Measurements from ENCODE around the gene TCEAL4. TPM values are rescaled to one million over a fixed set of nuclear protein-coding genes. Genes with fewer than 3 reads are reported as not detected.
A peak's percentile ranks its signal among the peaks of the same experiment; 100 is the strongest.

TCEAL4 gene
- total and polyA plus RNA-seq, 2 of the 13 experiments (the other 11 are each of a cell fraction or from before 2014, with no cell fraction given): 12.6 to 31.0 TPM

DNA sequence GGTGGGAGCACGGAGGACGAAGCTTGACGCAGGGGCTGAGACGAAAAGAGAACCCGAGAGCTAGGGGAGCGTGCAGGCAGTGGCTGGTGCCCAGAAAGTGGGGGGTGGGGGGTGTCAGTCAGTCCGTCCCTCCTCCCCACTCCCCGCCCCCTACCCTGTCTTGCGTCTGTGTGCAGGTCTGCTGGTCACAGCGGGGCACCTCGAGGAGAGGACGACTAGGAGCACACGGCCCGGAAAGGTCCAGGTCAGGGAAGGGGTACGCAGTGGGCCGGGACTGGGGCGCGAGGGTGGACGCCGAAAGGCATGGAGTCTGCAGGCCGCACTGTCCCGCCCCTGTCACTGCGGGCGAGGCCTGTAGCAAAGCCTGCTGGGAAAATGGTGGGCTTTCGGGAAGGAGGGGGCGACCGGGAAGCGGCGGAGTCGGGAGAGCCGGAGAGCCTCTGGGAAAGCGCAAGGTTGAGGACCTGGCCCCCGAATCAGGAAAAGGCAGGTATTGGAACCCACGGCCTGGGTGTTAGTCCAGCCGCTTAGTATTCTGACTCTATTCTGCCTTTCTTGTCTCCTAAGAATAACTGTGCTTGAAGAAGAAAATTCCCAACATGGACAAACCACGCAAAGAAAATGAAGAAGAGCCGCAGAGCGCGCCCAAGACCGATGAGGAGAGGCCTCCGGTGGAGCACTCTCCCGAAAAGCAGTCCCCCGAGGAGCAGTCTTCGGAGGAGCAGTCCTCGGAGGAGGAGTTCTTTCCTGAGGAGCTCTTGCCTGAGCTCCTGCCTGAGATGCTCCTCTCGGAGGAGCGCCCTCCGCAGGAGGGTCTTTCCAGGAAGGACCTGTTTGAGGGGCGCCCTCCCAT lies 44.2 kb downstream of the TCEAL4 start (continued):
- TF ChIP-seq, protein P1, sequence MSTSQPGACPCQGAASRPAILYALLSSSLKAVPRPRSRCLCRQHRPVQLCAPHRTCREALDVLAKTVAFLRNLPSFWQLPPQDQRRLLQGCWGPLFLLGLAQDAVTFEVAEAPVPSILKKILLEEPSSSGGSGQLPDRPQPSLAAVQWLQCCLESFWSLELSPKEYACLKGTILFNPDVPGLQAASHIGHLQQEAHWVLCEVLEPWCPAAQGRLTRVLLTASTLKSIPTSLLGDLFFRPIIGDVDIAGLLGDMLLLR (CRISPR knock-in tag; IDR thresholded peaks at IDR 0.05): no peak
- no peak for TF ChIP-seq BORCS8-MEF2B (CRISPR knock-in tag; IDR thresholded peaks at IDR 0.05)
- TF ChIP-seq, protein P2, sequence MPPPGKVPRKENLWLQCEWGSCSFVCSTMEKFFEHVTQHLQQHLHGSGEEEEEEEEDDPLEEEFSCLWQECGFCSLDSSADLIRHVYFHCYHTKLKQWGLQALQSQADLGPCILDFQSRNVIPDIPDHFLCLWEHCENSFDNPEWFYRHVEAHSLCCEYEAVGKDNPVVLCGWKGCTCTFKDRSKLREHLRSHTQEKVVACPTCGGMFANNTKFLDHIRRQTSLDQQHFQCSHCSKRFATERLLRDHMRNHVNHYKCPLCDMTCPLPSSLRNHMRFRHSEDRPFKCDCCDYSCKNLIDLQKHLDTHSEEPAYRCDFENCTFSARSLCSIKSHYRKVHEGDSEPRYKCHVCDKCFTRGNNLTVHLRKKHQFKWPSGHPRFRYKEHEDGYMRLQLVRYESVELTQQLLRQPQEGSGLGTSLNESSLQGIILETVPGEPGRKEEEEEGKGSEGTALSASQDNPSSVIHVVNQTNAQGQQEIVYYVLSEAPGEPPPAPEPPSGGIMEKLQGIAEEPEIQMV (CRISPR knock-in tag; IDR thresholded peaks at IDR 0.05; ENCODE audit: low read depth): no peak
- TF ChIP-seq RBAK (CRISPR knock-in tag; IDR thresholded peaks at IDR 0.05): no peak
- TF ChIP-seq TGIF2 (CRISPR knock-in tag; IDR thresholded peaks at IDR 0.05): no peak
- no peak for TF ChIP-seq ZNF780A (CRISPR knock-in tag; IDR thresholded peaks at IDR 0.05)
- no peak for TF ChIP-seq ZNF761 (CRISPR knock-in tag; conservative IDR thresholded peaks at IDR 0.05)
- TF ChIP-seq ZMAT3 (CRISPR knock-in tag; conservative IDR thresholded peaks at IDR 0.05): 0 out of 2 replicates have a peak, but pooled peaks have one; percentile 29
- TF ChIP-seq HNRNPH1 (optimal IDR thresholded peaks at IDR 0.05; ENCODE audit: low read depth, low read length): no peak
- TF ChIP-seq STAG1 (CRISPR knock-in tag; IDR thresholded peaks at IDR 0.05): no peak
- no peak for TF ChIP-seq SNAI1 (CRISPR knock-in tag; IDR thresholded peaks at IDR 0.05; ENCODE audit: borderline replicate concordance)
- TF ChIP-seq RAD21 (CRISPR knock-in tag; IDR thresholded peaks at IDR 0.05): no peak
- no peak for TF ChIP-seq GATA4 (IDR thresholded peaks at IDR 0.05; ENCODE audit: borderline replicate concordance, low read depth)
- TF ChIP-seq XBP1 (CRISPR knock-in tag; IDR thresholded peaks at IDR 0.05): no peak
- no peak for TF ChIP-seq PCBP2 (optimal IDR thresholded peaks at IDR 0.05; ENCODE audit: low read depth, low read length, poor library complexity, severe bottlenecking)
- no peak for TF ChIP-seq RELA (CRISPR knock-in tag; IDR thresholded peaks at IDR 0.05)
- 0 out of 2 replicates have a peak, but pooled peaks have one; percentile 19 for TF ChIP-seq ZNF280B (CRISPR knock-in tag; IDR thresholded peaks at IDR 0.05; ENCODE audit: borderline replicate concordance)
- no peak for TF ChIP-seq TP53 (CRISPR knock-in tag; conservative IDR thresholded peaks at IDR 0.05)
- TF ChIP-seq, protein P3, sequence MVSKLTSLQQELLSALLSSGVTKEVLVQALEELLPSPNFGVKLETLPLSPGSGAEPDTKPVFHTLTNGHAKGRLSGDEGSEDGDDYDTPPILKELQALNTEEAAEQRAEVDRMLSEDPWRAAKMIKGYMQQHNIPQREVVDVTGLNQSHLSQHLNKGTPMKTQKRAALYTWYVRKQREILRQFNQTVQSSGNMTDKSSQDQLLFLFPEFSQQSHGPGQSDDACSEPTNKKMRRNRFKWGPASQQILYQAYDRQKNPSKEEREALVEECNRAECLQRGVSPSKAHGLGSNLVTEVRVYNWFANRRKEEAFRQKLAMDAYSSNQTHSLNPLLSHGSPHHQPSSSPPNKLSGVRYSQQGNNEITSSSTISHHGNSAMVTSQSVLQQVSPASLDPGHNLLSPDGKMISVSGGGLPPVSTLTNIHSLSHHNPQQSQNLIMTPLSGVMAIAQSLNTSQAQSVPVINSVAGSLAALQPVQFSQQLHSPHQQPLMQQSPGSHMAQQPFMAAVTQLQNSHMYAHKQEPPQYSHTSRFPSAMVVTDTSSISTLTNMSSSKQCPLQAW (CRISPR knock-in tag; IDR thresholded peaks at IDR 0.05): no peak; the same call in 1 of the 2 replicates
- no peak for TF ChIP-seq DR1 (CRISPR knock-in tag; IDR thresholded peaks at IDR 0.05)
- TF ChIP-seq ZNF678 (CRISPR knock-in tag; IDR thresholded peaks at IDR 0.05): no peak
- TF ChIP-seq SMAD9 (CRISPR knock-in tag; IDR thresholded peaks at IDR 0.05): no peak
- TF ChIP-seq ZNF160 (CRISPR knock-in tag; IDR thresholded peaks at IDR 0.05): no peak
- TF ChIP-seq, protein P4, sequence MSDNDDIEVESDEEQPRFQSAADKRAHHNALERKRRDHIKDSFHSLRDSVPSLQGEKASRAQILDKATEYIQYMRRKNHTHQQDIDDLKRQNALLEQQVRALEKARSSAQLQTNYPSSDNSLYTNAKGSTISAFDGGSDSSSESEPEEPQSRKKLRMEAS (IDR thresholded peaks at IDR 0.05): peak; percentile 78
- TF ChIP-seq RFX3 (CRISPR knock-in tag; IDR thresholded peaks at IDR 0.05): no peak
- no peak for TF ChIP-seq ZNF772 (CRISPR knock-in tag; IDR thresholded peaks at IDR 0.05)
- TF ChIP-seq MXI1 (IDR thresholded peaks at IDR 0.05; ENCODE audit: borderline replicate concordance, low read depth, low read length): no peak

Measured in HepG2 (cell line).